Heart left ventricle (tissue), 16 donors: Measurements from ENCODE around the gene MEF2A. TPM values are rescaled to one million over a fixed set of nuclear protein-coding genes. Genes with fewer than 3 reads are reported as not detected.
A peak's percentile ranks its signal among the peaks of the same experiment; 100 is the strongest.

Source experiments
- ATAC-seq, 4 donors: fragments of 200-7000 bp; cut with Tn5 transposase; one replicate each; pipeline ENCODE4 v1.9.1; 2020 to 2022; ENCODE audit warnings: moderate library complexity in 4 of 4, mild to moderate bottlenecking in 3 of 4, moderate number of reproducible peaks in 1 of 4
- DNase-seq, 5 donors: peaks; one replicate each; pipeline ENCODE4 v3.0.0-alpha.2; 2020
- H3K27ac ChIP-seq, 12 donors: fragments of 200-600 bp; sonication (generic) in 4 of 12; one replicate each; pipeline versions ENCODE4 v1.5.0 to v1.8.0; 2016 to 2022; ENCODE audit warnings: mild to moderate bottlenecking in 2 of 12
- H3K27me3 ChIP-seq, 9 donors: fragments of 200-600 bp; sonication (generic) in 2 of 9; one replicate each; pipeline versions ENCODE4 v1.5.1 to v1.8.0; 2016 to 2022; ENCODE audit warnings: mild to moderate bottlenecking in 3 of 9
- H3K36me3 ChIP-seq, 9 donors: fragments of 200-600 bp; sonication (generic) in 2 of 9; one replicate each; pipeline versions ENCODE4 v1.5.0 to v1.8.0; 2018 to 2022; ENCODE audit warnings: mild to moderate bottlenecking in 2 of 9
- H3K4me1 ChIP-seq, 12 donors: fragments of 200-600 bp; sonication (generic) in 4 of 12; one replicate each; pipeline versions ENCODE4 v1.5.0 to v1.8.0; 2016 to 2022; ENCODE audit warnings: mild to moderate bottlenecking in 3 of 12
- H3K4me3 ChIP-seq, 12 donors: fragments of 200-600 bp; sonication (generic) in 4 of 12; one replicate each; pipeline versions ENCODE4 v1.5.0 to v1.8.0; 2017 to 2022; ENCODE audit warnings: mild to moderate bottlenecking in 9 of 12, moderate library complexity in 4 of 12
- H3K9me3 ChIP-seq, 12 donors: fragments of 200-600 bp; sonication (generic) in 4 of 12; one replicate each; pipeline versions ENCODE4 v1.5.0 to v1.8.0; 2016 to 2022; ENCODE audit warnings: mild to moderate bottlenecking in 1 of 12
- POLR2A ChIP-seq, 2 donors: fragments of 450-650 bp; IDR thresholded peaks; one replicate each; pipeline ENCODE4 v1.6.1; 2017; ENCODE audit warnings: antibody characterized with exemption in 2 of 2, mild to moderate bottlenecking in 2 of 2, moderate library complexity in 2 of 2
- WGBS, 4 donors: extraction: QIAGEN DNeasy Blood & Tissue Kit in 2 of 4; methylation state at CpG; one replicate each; pipeline versions ENCODE4 v1.1.5 to v1.1.7; 2013 to 2018; 5-methylcytosine and 5-hydroxymethylcytosine counted together
- intact Hi-C, 10 donors: fragments of 100-400 bp; cut with DNase I; formaldehyde crosslinking; loops; one replicate each; pipeline versions ENCODE4 v1.11.1 to v1.14.2; 2022
- polyA plus RNA-seq, 2 donors: library from polyadenylated mRNA; stranded (reverse); fragments of 200-250 nt; gene quantifications; one replicate each; pipeline ENCODE4 v1.2.3, GENCODE V29; 2013
- total RNA-seq, 9 donors: library from RNA; depleted of rRNA in 2 of 9; stranded (reverse); fragments of >200 nt in 2 of 9; fragmentation: NEBNext Ultra II Directional in 3 of 9; extraction: Animal tissue kit (Norgen Biotek cat#: 25700) in 3 of 9; gene quantifications; one replicate each; pipeline versions ENCODE4 v1.1.0 to v1.2.4, GENCODE V29; 2016 to 2023
- TF ChIP-seq, protein P1 (sequence below), 12 donors: fragments of 200-600 bp; sonication (generic) in 4 of 12; IDR thresholded peaks; one replicate each; pipeline versions ENCODE4 v1.5.0 to v1.8.0; 2018 to 2022; ENCODE audit warnings: antibody characterized with exemption in 12 of 12, mild to moderate bottlenecking in 5 of 12
- donor health status: ischemic (EF 13 %, LVEDD 7.1; RV severe dilation, severe dysfunction).
- donor health status: healthy with polysubstance abuse.
- donor health status: DM: no; HTN: yes; CAD: no.
- donor health status: DM: no; HTN: no; CAD: no.
- donor health status: ischemic (EF 25% LVEDD 6.9; RV normal size, moderate dysfunction).
- donor health status: ischemic (EF 25% LVEDD 5.7; RV mildly dilated, moderate dysfunction).
- donor health status: healthy.
- donor health status: DM: yes; HTN: yes; CAD: no.
- donor health status: ischemic (EF 35%, LVEDD 5.7; RV mildly dilated, moderate dysfunction).
- donor health status: nonischemic (EF 11% LVEDD 7.7; RV severe dilation, severe dysfunction).
- donor health status: DM: yes; HTN: yes; CAD: no.
- donor health status: PGD.
- donor health status: ischemic (EF 29% LVEDD 5.4; RV normal size, mild dysfunction).
- donor health status: nonischemic (EF 23%, LVEDD 6.1; RV moderate dilation, normal function).

MEF2A gene
- total and polyA plus RNA-seq, 11 donors = 53.4 to 192 (median 153) TPM

DNA sequence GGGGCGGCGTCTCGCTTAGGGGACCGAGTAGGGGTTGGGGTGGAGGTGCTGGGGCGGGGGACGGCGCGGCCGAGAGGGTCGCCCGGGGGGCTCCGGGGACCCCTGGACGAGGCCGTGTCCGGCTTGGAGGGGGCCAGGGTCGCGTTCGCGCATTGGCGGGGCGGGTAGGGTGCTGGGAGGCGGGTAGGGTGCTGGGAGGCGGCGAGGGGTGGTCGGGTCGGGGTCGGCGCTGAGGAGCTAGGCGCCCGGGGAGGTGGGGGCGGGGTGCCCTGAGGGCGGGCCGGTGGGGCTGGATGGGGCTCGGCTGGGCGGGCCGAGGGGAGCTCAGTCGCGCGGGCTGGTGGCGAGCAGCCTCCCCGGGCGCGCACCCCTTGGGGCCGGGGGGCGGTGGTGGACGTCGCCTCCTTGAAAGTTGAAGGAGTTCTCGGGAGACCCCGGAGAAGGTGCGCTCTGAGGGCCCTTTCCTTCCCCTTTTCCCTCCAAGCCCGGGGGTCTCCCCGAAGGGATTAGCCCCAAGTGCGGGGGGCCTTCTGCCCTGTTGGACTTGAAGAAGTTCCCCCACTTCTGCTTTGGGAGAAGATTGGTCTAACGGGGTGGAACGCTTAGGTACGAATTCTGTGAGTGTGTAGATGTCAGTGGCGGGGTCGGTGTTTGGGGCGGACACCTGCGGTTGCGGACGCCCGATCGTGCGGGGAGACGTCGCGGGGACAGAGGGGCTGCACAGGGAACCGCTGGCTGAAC, 543 bp downstream of the MEF2A start:
- TF ChIP-seq, protein P1, sequence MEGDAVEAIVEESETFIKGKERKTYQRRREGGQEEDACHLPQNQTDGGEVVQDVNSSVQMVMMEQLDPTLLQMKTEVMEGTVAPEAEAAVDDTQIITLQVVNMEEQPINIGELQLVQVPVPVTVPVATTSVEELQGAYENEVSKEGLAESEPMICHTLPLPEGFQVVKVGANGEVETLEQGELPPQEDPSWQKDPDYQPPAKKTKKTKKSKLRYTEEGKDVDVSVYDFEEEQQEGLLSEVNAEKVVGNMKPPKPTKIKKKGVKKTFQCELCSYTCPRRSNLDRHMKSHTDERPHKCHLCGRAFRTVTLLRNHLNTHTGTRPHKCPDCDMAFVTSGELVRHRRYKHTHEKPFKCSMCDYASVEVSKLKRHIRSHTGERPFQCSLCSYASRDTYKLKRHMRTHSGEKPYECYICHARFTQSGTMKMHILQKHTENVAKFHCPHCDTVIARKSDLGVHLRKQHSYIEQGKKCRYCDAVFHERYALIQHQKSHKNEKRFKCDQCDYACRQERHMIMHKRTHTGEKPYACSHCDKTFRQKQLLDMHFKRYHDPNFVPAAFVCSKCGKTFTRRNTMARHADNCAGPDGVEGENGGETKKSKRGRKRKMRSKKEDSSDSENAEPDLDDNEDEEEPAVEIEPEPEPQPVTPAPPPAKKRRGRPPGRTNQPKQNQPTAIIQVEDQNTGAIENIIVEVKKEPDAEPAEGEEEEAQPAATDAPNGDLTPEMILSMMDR (IDR thresholded peaks at IDR 0.05) = no peak
- no peak for TF ChIP-seq POLR2A (IDR thresholded peaks at IDR 0.05)
- H3K4me3 ChIP-seq = peak overlapping the region; percentile 73 to 97 (median 86)
- ATAC-seq (peak in 3 of 4 donors; percentile 18 to 38 (median 37)), DNase-seq (peak in 4 of 5 donors; percentile 47 to 55 (median 52))
- no peaks in the 10 kb centered on the region for H3K27me3 ChIP-seq
- 0 to 1% (median 0%) methylated on average over 23 to 69 of the region's 69 CpGs for WGBS, 4 donors
- H3K36me3 ChIP-seq = no peaks in the 10 kb centered on the region
- no peaks in the 10 kb centered on the region for H3K9me3 ChIP-seq
- peaks cover 10 to 64% (median 41%) of the 10 kb centered on the region in 12 donors for H3K4me1 ChIP-seq
- intact Hi-C loops = loop anchor here (2.0 to 10.0 kb wide), 16 partner anchors 59 to 279 kb away; no protein-coding TSS in a partner anchor
- peak overlapping the region; percentile 97 to 100 (median 99) for H3K27ac ChIP-seq

DNA sequence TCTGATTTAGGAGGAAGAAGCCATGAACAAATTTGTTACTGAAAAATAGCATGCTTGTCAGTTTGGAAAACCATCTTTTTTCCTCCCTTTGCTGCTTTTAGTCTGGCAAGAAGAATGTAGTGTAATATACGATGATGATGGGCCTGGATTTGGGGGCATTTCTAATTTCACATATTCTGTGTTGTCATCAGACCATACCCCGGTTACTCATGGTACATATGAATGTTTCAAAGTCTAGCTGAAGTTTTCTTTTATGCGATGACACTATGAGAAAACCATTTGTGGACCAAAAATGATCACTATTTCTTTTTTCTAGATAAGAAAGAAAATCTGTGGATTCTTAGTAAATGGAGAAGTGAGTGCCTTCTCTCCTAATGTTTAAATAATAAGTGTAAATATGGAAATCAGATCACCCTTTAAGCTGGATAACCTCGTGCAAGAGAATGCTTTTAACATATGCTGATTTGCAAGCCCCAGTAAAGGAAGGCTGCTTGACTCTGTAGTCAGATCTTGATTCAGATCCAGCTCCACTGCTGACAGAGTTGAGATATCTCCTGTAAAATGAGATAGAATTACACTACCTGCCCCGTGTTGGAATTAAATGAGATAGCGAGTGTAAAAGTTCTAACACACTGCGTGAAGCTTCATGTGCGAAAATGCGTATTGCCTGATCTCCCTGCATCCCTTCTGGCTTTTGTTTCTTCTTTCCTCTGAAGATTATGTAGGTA, 3.0 kb downstream of the MEF2A start:
- WGBS, 4 donors = 16 to 29% (median 23%) methylated on average over 9 of the region's 9 CpGs
- Histone ChIP-seq H3K9me3 (no peaks in the 10 kb centered on the region), H3K27me3 (no peaks in the 10 kb centered on the region), H3K4me1 (peaks cover 10 to 75% (median 55%) of the 10 kb centered on the region in 12 donors), H3K36me3 (no peaks in the 10 kb centered on the region), H3K27ac (peak overlapping the region in 9 of 12 donors; percentile 2 to 100 (median 99)), H3K4me3 (peak overlapping the region in 11 of 12 donors; percentile 9 to 97 (median 84))
- DNase-seq (no peak), ATAC-seq (no peak)
- TF ChIP-seq, protein P1 (IDR thresholded peaks at IDR 0.05) = no peak
- TF ChIP-seq POLR2A (IDR thresholded peaks at IDR 0.05) = no peak
- intact Hi-C loops = loop anchor here (5.0 to 10.0 kb wide), 15 partner anchors 61 to 281 kb away; no protein-coding TSS in a partner anchor

DNA sequence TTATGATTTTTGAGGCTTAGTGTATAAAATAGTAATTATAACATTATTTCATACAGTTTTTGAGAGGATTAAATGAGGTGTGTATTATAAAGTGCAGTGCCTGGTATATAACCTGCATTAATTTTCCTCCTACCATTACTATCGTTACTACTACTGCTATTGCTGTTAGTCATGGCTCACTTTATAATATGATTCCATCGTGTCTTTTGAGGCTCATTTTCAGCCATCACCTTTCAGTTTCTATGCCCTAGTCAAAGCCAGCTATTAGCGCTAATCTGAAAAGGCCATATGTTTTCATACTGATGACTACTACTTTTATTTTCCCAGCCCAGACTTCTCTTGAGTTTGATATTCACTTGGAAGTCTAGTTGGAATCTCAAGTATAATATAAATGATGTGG, 5.5 kb downstream of the MEF2A start:
- ATAC-seq = no peak
- no peaks in the 10 kb centered on the region for H3K27me3 ChIP-seq
- DNase-seq = no peak
- TF ChIP-seq, protein P1 (IDR thresholded peaks at IDR 0.05) = no peak
- no peaks in the 10 kb centered on the region for H3K9me3 ChIP-seq
- H3K4me3 ChIP-seq = no peak overlapping the region
- 58 to 65% (median 61%) methylated on average over 3 of the region's 3 CpGs for WGBS, 4 donors
- intact Hi-C loops = loop anchor here in 5 of 10 donors (5.0 to 10.0 kb wide), 4 partner anchors 46 to 114 kb away; no protein-coding TSS in a partner anchor
- no peaks in the 10 kb centered on the region for H3K36me3 ChIP-seq
- peak overlapping the region in 2 of 12 donors; percentile 6 for H3K27ac ChIP-seq
- H3K4me1 ChIP-seq = peaks cover 11 to 87% (median 63%) of the 10 kb centered on the region in 12 donors

DNA sequence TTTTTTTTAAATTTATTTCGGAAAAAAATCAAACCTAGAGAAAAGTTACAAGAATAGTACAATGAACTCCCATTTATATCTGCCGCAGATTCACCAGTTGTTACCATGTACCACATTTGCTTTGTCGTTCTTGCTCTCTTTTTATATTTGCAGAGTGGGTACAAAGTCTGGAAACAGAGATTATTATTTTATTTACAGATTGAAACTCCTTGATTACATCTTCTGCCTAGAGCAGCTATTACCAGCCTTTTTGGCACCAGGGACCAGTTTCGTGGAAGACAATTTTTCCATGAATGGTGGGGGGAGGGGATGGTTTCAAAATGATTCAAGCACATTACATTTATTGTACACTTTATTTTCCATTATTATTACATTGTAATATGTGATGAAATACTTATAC, 8.3 kb downstream of the MEF2A start:
- Histone ChIP-seq H3K9me3 (no peaks in the 10 kb centered on the region), H3K36me3 (no peaks in the 10 kb centered on the region), H3K4me1 (peaks cover 15 to 98% (median 71%) of the 10 kb centered on the region in 12 donors), H3K27me3 (no peaks in the 10 kb centered on the region), H3K27ac (no peak overlapping the region), H3K4me3 (no peak overlapping the region)
- intact Hi-C loops = loop anchor here in 5 of 10 donors (5.0 to 10.0 kb wide), 4 partner anchors 43 to 111 kb away; no protein-coding TSS in a partner anchor
- WGBS, 4 donors = 59 to 67% (median 64%) methylated on average over 4 of the region's 4 CpGs
- DNase-seq = no peak
- no peak for TF ChIP-seq POLR2A (IDR thresholded peaks at IDR 0.05)
- TF ChIP-seq, protein P1 (IDR thresholded peaks at IDR 0.05) = no peak
- no peak for ATAC-seq
